ENCODE results near the gene SKOR2. TPM values are rescaled to one million over a fixed set of nuclear protein-coding genes. Genes with fewer than 3 reads are reported as not detected.
A peak's percentile ranks its signal among the peaks of the same experiment; 100 is the strongest.
"Not testable (repeated sequence)": the region's sequence is repeated elsewhere in the genome, so short reads cannot be mapped to it uniquely, and the experiment has no call there.

Gene SKOR2
- total and polyA plus RNA-seq, 5 experiments from 2014 or later = not detected

GRCh38 chr18:47206945-47207637 is 44.4 kb downstream of the SKOR2 start:
- DNase-seq (no peak), ATAC-seq (no peak)
- H3K27ac Mint-ChIP-seq = no peak overlapping the region
- H3K4me3 Mint-ChIP-seq = no peak overlapping the region
- peaks cover 10 to 51% (median 18%) of the 10 kb centered on the region in 5 donors for H3K27me3 Mint-ChIP-seq
- no peaks in the 10 kb centered on the region for H3K36me3 Mint-ChIP-seq
- POLR2A ChIA-PET = no interaction called here
- no peaks in the 10 kb centered on the region for H3K4me1 Mint-ChIP-seq
- no peaks in the 10 kb centered on the region for H3K9me3 Mint-ChIP-seq

- Mint-ChIP-seq H3K27ac (no peak overlapping the region), H3K27me3 (peaks cover 7 to 35% (median 11%) of the 10 kb centered on the region in 5 donors), H3K36me3 (no peaks in the 10 kb centered on the region), H3K9me3 (no peaks in the 10 kb centered on the region), H3K4me3 (no peak overlapping the region), H3K4me1 (no peaks in the 10 kb centered on the region)
- DNase-seq (peak in 9 of 10 donors; percentile 5 to 71 (median 28)), ATAC-seq (no peak)
- POLR2A ChIA-PET = no interaction called here
These were observed 46.4 kb downstream of the SKOR2 start for GRCh38 chr18:47204908-47205522.

GRCh38 chr18:47203626-47204464 is 47.6 kb downstream of the SKOR2 start:
- H3K27me3 Mint-ChIP-seq = peaks cover 3 to 26% (median 8%) of the 10 kb centered on the region in 5 donors
- no peaks in the 10 kb centered on the region for H3K4me1 Mint-ChIP-seq
- H3K4me3 Mint-ChIP-seq = no peak overlapping the region
- no peaks in the 10 kb centered on the region for H3K9me3 Mint-ChIP-seq
- ATAC-seq = no peak
- POLR2A ChIA-PET = no interaction called here
- no peaks in the 10 kb centered on the region for H3K36me3 Mint-ChIP-seq
- DNase-seq = no peak
- no peak overlapping the region for H3K27ac Mint-ChIP-seq

GRCh38 chr18:47195961-47196360 is 55.5 kb downstream of the SKOR2 start:
- H3K9me3 Mint-ChIP-seq, DNase-seq, H3K4me3 Mint-ChIP-seq, POLR2A ChIA-PET, H3K36me3 Mint-ChIP-seq, ATAC-seq, H3K27ac Mint-ChIP-seq: not testable (repeated sequence)
- Mint-ChIP-seq H3K27me3 (peaks cover 20 to 41% (median 31%) of the 10 kb centered on the region in 5 donors), H3K4me1 (peaks cover 0 to 15% (median 0%) of the 10 kb centered on the region in 4 donors)

- H3K36me3 Mint-ChIP-seq = peaks cover 0 to 4% (median 4%) of the 10 kb centered on the region in 3 donors
- DNase-seq = no peak
- POLR2A ChIA-PET = no interaction called here
- H3K4me1 Mint-ChIP-seq = peaks cover 0 to 15% (median 0%) of the 10 kb centered on the region in 4 donors
- no peak overlapping the region for H3K4me3 Mint-ChIP-seq
- ATAC-seq = no peak
- no peak overlapping the region for H3K27ac Mint-ChIP-seq
- peaks cover 0 to 2% (median 0%) of the 10 kb centered on the region in 9 donors for H3K9me3 Mint-ChIP-seq
- H3K27me3 Mint-ChIP-seq = peaks cover 21 to 44% (median 25%) of the 10 kb centered on the region in 5 donors
These were observed 59.5 kb downstream of the SKOR2 start for GRCh38 chr18:47191961-47192360.

- no peaks in the 10 kb centered on the region for H3K4me1 Mint-ChIP-seq
- H3K27ac Mint-ChIP-seq = no peak overlapping the region
- no peak for DNase-seq
- peaks cover 13 to 24% (median 19%) of the 10 kb centered on the region in 5 donors for H3K27me3 Mint-ChIP-seq
- H3K36me3 Mint-ChIP-seq = peaks cover 0 to 17% (median 0%) of the 10 kb centered on the region in 3 donors
- H3K4me3 Mint-ChIP-seq = no peak overlapping the region
- POLR2A ChIA-PET = no interaction called here
- no peak for ATAC-seq
- H3K9me3 Mint-ChIP-seq = peaks cover 0 to 25% (median 11%) of the 10 kb centered on the region in 9 donors
These were observed 63.7 kb downstream of the SKOR2 start for GRCh38 chr18:47187721-47188120.

GRCh38 chr18:47184419-47185050 is 66.9 kb downstream of the SKOR2 start:
- POLR2A ChIA-PET = no interaction called here
- peak overlapping the region in 1 of 10 donors; percentile 36 for H3K27ac Mint-ChIP-seq
- DNase-seq (peak in 2 of 10 donors; percentile 10 to 15), ATAC-seq (no peak)
- peaks cover 7 to 16% (median 12%) of the 10 kb centered on the region in 5 donors for H3K27me3 Mint-ChIP-seq
- H3K9me3 Mint-ChIP-seq = peaks cover 0 to 25% (median 11%) of the 10 kb centered on the region in 9 donors
- H3K4me1 Mint-ChIP-seq = no peaks in the 10 kb centered on the region
- H3K36me3 Mint-ChIP-seq = peaks cover 0 to 17% (median 0%) of the 10 kb centered on the region in 3 donors
- H3K4me3 Mint-ChIP-seq = no peak overlapping the region

- DNase-seq, POLR2A ChIA-PET, H3K4me3 Mint-ChIP-seq, ATAC-seq, H3K27ac Mint-ChIP-seq, H3K4me1 Mint-ChIP-seq: not testable (repeated sequence)
- peaks cover 0 to 25% (median 11%) of the 10 kb centered on the region in 9 donors for H3K9me3 Mint-ChIP-seq
- H3K36me3 Mint-ChIP-seq = peaks cover 0 to 17% (median 0%) of the 10 kb centered on the region in 3 donors
- peaks cover under 1 to 14% (median 4%) of the 10 kb centered on the region in 5 donors for H3K27me3 Mint-ChIP-seq
These were observed 69.3 kb downstream of the SKOR2 start for GRCh38 chr18:47182156-47182555.

GRCh38 chr18:47180765-47181164 is 70.7 kb downstream of the SKOR2 start:
- H3K36me3 Mint-ChIP-seq = peaks cover 0 to 17% (median 0%) of the 10 kb centered on the region in 3 donors
- peaks cover 0 to 3% (median 1%) of the 10 kb centered on the region in 4 donors for H3K4me1 Mint-ChIP-seq
- H3K9me3 Mint-ChIP-seq = peaks cover 0 to 20% (median 10%) of the 10 kb centered on the region in 9 donors
- no peak overlapping the region for H3K27ac Mint-ChIP-seq
- DNase-seq = no peak
- no peak for ATAC-seq
- H3K4me3 Mint-ChIP-seq = no peak overlapping the region
- peaks cover 0 to 9% (median 2%) of the 10 kb centered on the region in 5 donors for H3K27me3 Mint-ChIP-seq
- POLR2A ChIA-PET = no interaction called here

GRCh38 chr18:47179520-47179919 is 71.9 kb downstream of the SKOR2 start:
- H3K4me1 Mint-ChIP-seq = peaks cover 0 to 3% (median 2%) of the 10 kb centered on the region in 4 donors
- no peak for ATAC-seq

GRCh38 chr18:47175898-47176575 is 75.4 kb downstream of the SKOR2 start, which contains the start of gene IER3IP1:
Gene IER3IP1 (minus strand): TSS chr18:47176364. CDS start chr18:47176277, 87 bp downstream.
- peaks cover 0 to 3% (median 0%) of the 10 kb centered on the region in 3 donors for H3K36me3 Mint-ChIP-seq
- no peaks in the 10 kb centered on the region for H3K9me3 Mint-ChIP-seq
- DNase-seq (peak; percentile 70 to 93 (median 84)), ATAC-seq (peak; percentile 89 to 92)
- H3K4me1 Mint-ChIP-seq = peaks cover 0 to 7% (median 4%) of the 10 kb centered on the region in 4 donors
- H3K27me3 Mint-ChIP-seq = peaks cover 0 to 2% (median 0%) of the 10 kb centered on the region in 5 donors
- H3K27ac Mint-ChIP-seq = peak within 1 kb of the TSS in 4 of 10 donors; percentile 15 to 92 (median 52)
- POLR2A ChIA-PET = no interaction called here
- H3K4me3 Mint-ChIP-seq = peak within 1 kb of the TSS in 9 of 10 donors; percentile 15 to 85 (median 54)

More at GRCh38 chr18:47179520-47179919, 71.9 kb downstream of the SKOR2 start:
- Mint-ChIP-seq H3K36me3 (peaks cover 0 to 7% (median 0%) of the 10 kb centered on the region in 3 donors), H3K27ac (peak overlapping the region in 1 of 10 donors; percentile 23), H3K4me3 (peak overlapping the region in 1 of 10 donors; percentile 24), H3K9me3 (peaks cover 0 to 9% (median 3%) of the 10 kb centered on the region in 9 donors), H3K27me3 (peaks cover 0 to 8% (median 2%) of the 10 kb centered on the region in 5 donors)
- POLR2A ChIA-PET = no interaction called here
- no peak for DNase-seq
